GM12878 (cell line): ENCODE results near the gene KISS1R. TPM values are rescaled to one million over a fixed set of nuclear protein-coding genes. Genes with fewer than 3 reads are reported as not detected.
A peak's percentile ranks its signal among the peaks of the same experiment; 100 is the strongest.

Source experiments
- ATAC-seq: fragments of 200-7000 bp; cut with Tn5 transposase; 3 replicates; pipeline ENCODE4 v1.9.1; 2020; ENCODE audit warnings: mild to moderate bottlenecking, moderate library complexity
- BruUV-seq: library from RNA; stranded (reverse); fragments of 400-500 nt; replicated peaks from 2 replicates; lab custom pipeline; 2021; lab: Mats Ljungman, UMichigan
- CTCF ChIA-PET: fragments of 300-600 bp; sonication (Branson Sonifier 250); formaldehyde crosslinking; extraction: SDS; loops from one replicate; lab custom pipeline; 2021; ENCODE audit warnings: inconsistent platforms; lab: Yijun Ruan, JAX
- POLR2A ChIA-PET: fragments of 350-600 bp; formaldehyde crosslinking; extraction: SDS; loops from one replicate; lab custom pipeline; 2021; ENCODE audit warnings: inconsistent platforms; lab: Charles Lee
- RAD21 ChIA-PET: fragments of 300-600 bp; sonication (Branson Sonifier 250); formaldehyde crosslinking; loops from one replicate; lab custom pipeline; 2023; ENCODE audit warnings: antibody characterized with exemption; ENCODE audit not compliant: unreplicated experiment; lab: Charles Lee
- SMC1A ChIA-PET: fragments of 300-600 bp; sonication (Branson Sonifier 250); formaldehyde crosslinking; loops from one replicate; lab custom pipeline; 2023; ENCODE audit not compliant: unreplicated experiment, uncharacterized antibody; lab: Charles Lee
- DNase-seq: peaks from one replicate; pipeline ENCODE4 v3.0.0-alpha.2; 2011; ENCODE audit warnings: low read depth, low spot score
- FAIRE-seq: peaks from 3 replicates; lab custom pipeline; 2011; peaks lifted over from hg19 to GRCh38; lab: Jason Lieb, UNC
- H2AFZ ChIP-seq: 2 replicates; pipeline ENCODE4 v1.6.0; 2011; ENCODE audit warnings: low read depth, low read length, control low read depth; ENCODE audit not compliant: control insufficient read depth
- H3K27ac ChIP-seq: 2 replicates; pipeline ENCODE4 v1.5.1; 2011; ENCODE audit warnings: control low read depth; ENCODE audit not compliant: control insufficient read depth, insufficient read depth
- H3K27me3 ChIP-seq, 2 experiments: replicated peaks in 1 of 2; 2 replicates each; pipeline versions ENCODE4 v1.6.0 to v1.6.1; 2011; ENCODE audit warnings: low read length in 1 of 2; ENCODE audit not compliant: control insufficient read depth in 2 of 2, insufficient read depth in 2 of 2
- H3K36me3 ChIP-seq, 2 experiments: 2 replicates each; pipeline ENCODE4 v1.5.1; 2011; ENCODE audit warnings: low read length in 1 of 2; ENCODE audit not compliant: control insufficient read depth in 2 of 2, insufficient read depth in 2 of 2
- H3K4me1 ChIP-seq: 2 replicates; pipeline ENCODE4 v1.6.1; 2011; ENCODE audit warnings: mild to moderate bottlenecking, low read length, moderate library complexity, mixed read lengths; ENCODE audit not compliant: control insufficient read depth, insufficient read depth
- H3K4me2 ChIP-seq: 2 replicates; pipeline ENCODE4 v1.6.0; 2011; ENCODE audit warnings: control low read depth; ENCODE audit not compliant: control insufficient read depth, insufficient read depth
- H3K4me3 ChIP-seq: fragments of 200-600 bp; sonication (generic); 2 replicates; pipeline ENCODE4 v1.5.1; 2016
- H3K79me2 ChIP-seq: 2 replicates; pipeline ENCODE4 v1.6.0; 2011; ENCODE audit warnings: low read length; ENCODE audit not compliant: control insufficient read depth, insufficient read depth
- H3K9ac ChIP-seq: 2 replicates; pipeline ENCODE4 v1.8.0; 2011; ENCODE audit warnings: low read length, control low read depth, mixed read lengths; ENCODE audit not compliant: control insufficient read depth, insufficient read depth
- H3K9me3 ChIP-seq: replicated peaks from 3 replicates; pipeline ENCODE4 v1.5.1; 2011; ENCODE audit warnings: mild to moderate bottlenecking, low read length; ENCODE audit not compliant: control insufficient read depth, insufficient read depth
- H4K20me1 ChIP-seq: 2 replicates; pipeline ENCODE4 v1.6.0; 2011; ENCODE audit not compliant: control insufficient read depth, insufficient read depth
- FOXK2 ChIP-seq: fragments of 450-650 bp; IDR thresholded peaks from 2 replicates; pipeline ENCODE4 v1.6.1; 2017; ENCODE audit warnings: mild to moderate bottlenecking, moderate library complexity
- HDGF ChIP-seq: fragments of 450-650 bp; IDR thresholded peaks from 2 replicates; pipeline ENCODE4 v1.6.1; 2016; ENCODE audit warnings: antibody characterized with exemption
- WGBS: methylation state at CpG from one replicate; pipeline ENCODE4 v1.1.6; 2016; ENCODE audit warnings: low lambda C conversion rate; ENCODE audit not compliant: insufficient replicate concordance, insufficient coverage; ENCODE audit errors: missing lambda C conversion rate; 5-methylcytosine and 5-hydroxymethylcytosine counted together
- in situ Hi-C: fragments of 300-500 bp; cut with MboI; formaldehyde crosslinking; loops from 9 replicates; pipeline ENCODE4 v1.14.3; 2018; ENCODE audit warnings: mixed read lengths
- intact Hi-C: fragments of 100-400 bp; cut with micrococcal nuclease; formaldehyde crosslinking; loops from one replicate; pipeline ENCODE4 v1.14.2; 2022; ENCODE audit not compliant: unreplicated experiment
- polyA plus RNA-seq, 11 experiments: library from polyadenylated mRNA; depleted of rRNA in 4 of 11; unstranded in 6 of 11; stranded (reverse) in 5 of 11; fragments of >200 nt; fragmentation: Nextera tagmentation in 4 of 11; fragmentation: Illumina TruSeq in 1 of 11; extraction: Ambion mirVana in 4 of 11; extraction: Trizol in 1 of 11; gene quantifications; 1 replicate in 1 of 11; 2 replicates in 10 of 11; pipeline versions ENCODE4 v1.2.1 to v1.2.3, GENCODE V29; 2011 to 2016; ENCODE audit warnings: inconsistent platforms in 2 of 11, missing spikeins in 2 of 11, low read depth in 1 of 11
- total RNA-seq, 4 experiments: library from RNA; depleted of rRNA in 3 of 4; stranded (reverse); fragments of >200 nt in 3 of 4; fragmentation: Illumina TruSeq in 1 of 4; extraction: Trizol in 1 of 4; gene quantifications; 2 replicates each; pipeline versions ENCODE4 v1.2.1 to v1.2.3, GENCODE V29; 2013 to 2021
- TF ChIP-seq, protein P1 (sequence below): fragments of 450-650 bp; IDR thresholded peaks from 2 replicates; pipeline ENCODE4 v1.6.1; 2016; ENCODE audit warnings: mild to moderate bottlenecking

The KISS1R gene
- total and polyA plus RNA-seq, 10 of the 15 experiments (the other 5 are each of a cell fraction or from before 2014, with no cell fraction given): 0.13 to 2.7 (median 1.4) TPM; not detected in 3

DNA sequence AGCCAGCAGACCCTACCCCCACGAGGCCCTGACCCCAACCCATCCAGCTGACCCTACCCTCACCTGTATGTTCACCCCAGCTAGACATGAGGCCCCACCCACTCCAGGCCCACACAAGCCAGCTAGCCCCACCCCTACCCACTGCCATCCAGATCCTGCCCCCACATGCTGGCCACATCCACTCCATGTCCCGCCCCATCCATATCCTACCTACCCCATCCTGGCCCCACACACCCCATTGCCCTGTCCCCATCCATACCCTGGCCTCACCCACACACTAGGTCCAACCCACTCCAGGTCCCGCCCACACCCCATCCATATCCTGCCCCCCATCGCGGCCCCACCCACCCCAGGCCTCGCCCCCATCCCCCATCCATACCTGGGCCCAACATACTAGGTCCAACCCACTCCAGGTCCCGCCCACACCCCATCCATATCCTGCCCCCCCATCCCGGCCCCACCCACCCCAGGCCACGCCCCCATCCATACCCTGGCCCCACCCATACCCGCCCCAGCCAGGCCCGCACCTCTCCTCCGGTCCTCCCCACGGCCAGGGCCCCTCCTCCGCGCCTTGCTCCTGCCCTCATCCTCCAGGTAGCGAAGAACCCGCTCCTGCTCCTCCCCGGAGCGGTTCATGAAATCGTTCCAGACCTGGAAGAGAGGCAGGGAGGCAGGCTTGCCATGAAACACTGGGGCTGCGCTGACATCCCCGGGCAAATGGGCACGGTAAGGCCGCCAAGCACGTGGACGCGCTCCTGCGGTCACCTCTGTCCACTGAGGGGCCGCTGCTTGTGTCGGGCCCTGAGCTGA, 16.6 kb upstream of the KISS1R start:
- no peaks in the 10 kb centered on the region for H4K20me1 ChIP-seq
- BruUV-seq: no TSS peak
- 73% methylated on average over 19 of the region's 30 CpGs for WGBS
- ChIA-PET SMC1A (no interaction called here), CTCF (no interaction called here), POLR2A (no interaction called here), RAD21 (no interaction called here)
- FAIRE-seq (no peak), DNase-seq (no peak), ATAC-seq (peak; percentile 57)
- H2AFZ ChIP-seq: no peak overlapping the region
- no peaks in the 10 kb centered on the region for H3K79me2 ChIP-seq
- intact Hi-C loops (no loop called here), in situ Hi-C loops (no loop called here)
- no peak overlapping the region for H3K4me2 ChIP-seq
- no peak overlapping the region for H3K27ac ChIP-seq
- H3K27me3 ChIP-seq: no peaks in the 10 kb centered on the region
- peaks cover 0 to 6% of the 10 kb centered on the region in 2 experiments; a peak in 2 of 4 replicates for H3K36me3 ChIP-seq
- TF ChIP-seq FOXK2 (no peak), HDGF (peak; percentile 81; the same call in 1 of the 2 replicates)
- TF ChIP-seq, protein P1, sequence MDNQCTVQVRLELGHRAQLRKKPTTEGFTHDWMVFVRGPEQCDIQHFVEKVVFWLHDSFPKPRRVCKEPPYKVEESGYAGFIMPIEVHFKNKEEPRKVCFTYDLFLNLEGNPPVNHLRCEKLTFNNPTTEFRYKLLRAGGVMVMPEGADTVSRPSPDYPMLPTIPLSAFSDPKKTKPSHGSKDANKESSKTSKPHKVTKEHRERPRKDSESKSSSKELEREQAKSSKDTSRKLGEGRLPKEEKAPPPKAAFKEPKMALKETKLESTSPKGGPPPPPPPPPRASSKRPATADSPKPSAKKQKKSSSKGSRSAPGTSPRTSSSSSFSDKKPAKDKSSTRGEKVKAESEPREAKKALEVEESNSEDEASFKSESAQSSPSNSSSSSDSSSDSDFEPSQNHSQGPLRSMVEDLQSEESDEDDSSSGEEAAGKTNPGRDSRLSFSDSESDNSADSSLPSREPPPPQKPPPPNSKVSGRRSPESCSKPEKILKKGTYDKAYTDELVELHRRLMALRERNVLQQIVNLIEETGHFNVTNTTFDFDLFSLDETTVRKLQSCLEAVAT: no peak
- H3K9me3 ChIP-seq: no peaks in the 10 kb centered on the region
- no peaks in the 10 kb centered on the region for H3K4me1 ChIP-seq
- no peak overlapping the region for H3K9ac ChIP-seq
- H3K4me3 ChIP-seq: no peak overlapping the region
